ENCODE data around the gene STIL. TPM values are rescaled to one million over a fixed set of nuclear protein-coding genes. Genes with fewer than 3 reads are reported as not detected.

Gene STIL
- total and polyA plus RNA-seq, 2 experiments from 2014 or later: 2.5 to 6.1 TPM

- no peak overlapping the region for H3K4me2 ChIP-seq
- H3K9me3 ChIP-seq (ENCODE audit: low read depth): no peaks in the 10 kb centered on the region
- no peaks in the 10 kb centered on the region for H3K79me2 ChIP-seq
- H3K27ac ChIP-seq: no peak overlapping the region
- TF ChIP-seq CTCF (IDR thresholded peaks at IDR 0.05; ENCODE audit: poor library complexity): no peak
- TF ChIP-seq EZH2phosphoT487 (IDR thresholded peaks at IDR 0.05; ENCODE audit: low read depth, severe bottlenecking, unreplicated experiment): no peak
- TF ChIP-seq EZH2 (IDR thresholded peaks at IDR 0.05; ENCODE audit: borderline replicate concordance): no peak
- no peaks in the 10 kb centered on the region for H4K20me1 ChIP-seq (ENCODE audit: insufficient read depth, poor library complexity, severe bottlenecking)
- H2AFZ ChIP-seq: no peak overlapping the region
- no peak overlapping the region for H3K4me3 ChIP-seq
- DNase-seq (ENCODE audit: low spot score): no peak
- WGBS (ENCODE audit: low lambda C conversion rate, missing lambda C conversion rate): 93% methylated on average over 17 of the region's 29 CpGs
- H3K27me3 ChIP-seq: peaks cover 39% of the 10 kb centered on the region
- H3K9me2 ChIP-seq (replicated peaks; ENCODE audit: insufficient read depth): no peaks in the 10 kb centered on the region
- H3K36me3 ChIP-seq (replicated peaks; ENCODE audit: insufficient read depth, low read depth): no peaks in the 10 kb centered on the region
- H3K4me1 ChIP-seq (ENCODE audit: insufficient read depth): peaks cover 7% of the 10 kb centered on the region
Observed at GRCh38 chr1:47219590-47220220, 94.2 kb downstream of the STIL start.

DNA sequence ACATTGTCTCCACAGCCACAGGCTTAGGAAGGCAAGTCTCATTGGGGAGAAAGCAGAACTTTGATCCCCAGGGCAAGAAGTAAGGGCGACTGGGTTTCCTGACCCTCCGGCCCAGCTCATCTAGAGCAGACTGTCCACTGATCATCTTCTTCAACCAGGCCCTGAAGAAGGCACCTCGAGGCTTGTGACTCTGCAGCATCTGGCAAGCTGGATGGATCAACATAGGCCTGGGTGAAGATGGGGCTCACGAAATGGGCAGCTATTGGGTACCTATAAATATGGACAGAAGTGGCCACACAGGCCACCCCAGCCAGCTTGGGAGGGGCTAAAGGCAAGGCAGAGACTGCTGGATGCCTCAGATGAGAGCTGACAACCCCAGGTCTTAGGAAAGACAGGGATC, 94.9 kb downstream of the STIL start:
- Histone ChIP-seq H2AFZ (no peak overlapping the region), H3K4me3 (no peak overlapping the region), H3K36me3 (replicated peaks; ENCODE audit: insufficient read depth, low read depth) (no peaks in the 10 kb centered on the region), H3K27ac (no peak overlapping the region), H3K9me3 (ENCODE audit: low read depth) (no peaks in the 10 kb centered on the region), H3K9me2 (replicated peaks; ENCODE audit: insufficient read depth) (no peaks in the 10 kb centered on the region), H4K20me1 (ENCODE audit: insufficient read depth, poor library complexity, severe bottlenecking) (no peaks in the 10 kb centered on the region), H3K27me3 (peaks cover 32% of the 10 kb centered on the region), H3K79me2 (no peaks in the 10 kb centered on the region), H3K4me1 (ENCODE audit: insufficient read depth) (peaks cover 7% of the 10 kb centered on the region), H3K4me2 (no peak overlapping the region)
- TF ChIP-seq CTCF (IDR thresholded peaks at IDR 0.05; ENCODE audit: poor library complexity) (no peak), EZH2phosphoT487 (IDR thresholded peaks at IDR 0.05; ENCODE audit: low read depth, severe bottlenecking, unreplicated experiment) (no peak), EZH2 (IDR thresholded peaks at IDR 0.05; ENCODE audit: borderline replicate concordance) (no peak)
- 86% methylated on average over 4 of the region's 4 CpGs for WGBS (ENCODE audit: low lambda C conversion rate, missing lambda C conversion rate)
- DNase-seq (ENCODE audit: low spot score): no peak

GRCh38 chr1:47216278-47217059, 97.5 kb downstream of the STIL start:
- Histone ChIP-seq H3K36me3 (replicated peaks; ENCODE audit: insufficient read depth, low read depth) (no peaks in the 10 kb centered on the region), H3K27me3 (peaks cover 8% of the 10 kb centered on the region), H2AFZ (no peak overlapping the region), H3K4me2 (no peak overlapping the region), H3K4me1 (ENCODE audit: insufficient read depth) (peaks cover 7% of the 10 kb centered on the region), H3K27ac (peak overlapping the region; percentile 37), H3K9me3 (ENCODE audit: low read depth) (no peaks in the 10 kb centered on the region), H3K79me2 (no peaks in the 10 kb centered on the region), H3K9me2 (replicated peaks; ENCODE audit: insufficient read depth) (no peaks in the 10 kb centered on the region), H3K4me3 (no peak overlapping the region), H4K20me1 (ENCODE audit: insufficient read depth, poor library complexity, severe bottlenecking) (no peaks in the 10 kb centered on the region)
- no peak for TF ChIP-seq EZH2 (IDR thresholded peaks at IDR 0.05; ENCODE audit: borderline replicate concordance)
- no peak for TF ChIP-seq EZH2phosphoT487 (IDR thresholded peaks at IDR 0.05; ENCODE audit: low read depth, severe bottlenecking, unreplicated experiment)
- TF ChIP-seq CTCF (IDR thresholded peaks at IDR 0.05; ENCODE audit: poor library complexity): no peak
- WGBS (ENCODE audit: low lambda C conversion rate, missing lambda C conversion rate): 68% methylated on average over 12 of the region's 12 CpGs
- no peak for DNase-seq (ENCODE audit: low spot score)

Data from hepatocyte (in vitro differentiated cells).